Measurements from ENCODE around the gene CTNNA2.

DNA sequence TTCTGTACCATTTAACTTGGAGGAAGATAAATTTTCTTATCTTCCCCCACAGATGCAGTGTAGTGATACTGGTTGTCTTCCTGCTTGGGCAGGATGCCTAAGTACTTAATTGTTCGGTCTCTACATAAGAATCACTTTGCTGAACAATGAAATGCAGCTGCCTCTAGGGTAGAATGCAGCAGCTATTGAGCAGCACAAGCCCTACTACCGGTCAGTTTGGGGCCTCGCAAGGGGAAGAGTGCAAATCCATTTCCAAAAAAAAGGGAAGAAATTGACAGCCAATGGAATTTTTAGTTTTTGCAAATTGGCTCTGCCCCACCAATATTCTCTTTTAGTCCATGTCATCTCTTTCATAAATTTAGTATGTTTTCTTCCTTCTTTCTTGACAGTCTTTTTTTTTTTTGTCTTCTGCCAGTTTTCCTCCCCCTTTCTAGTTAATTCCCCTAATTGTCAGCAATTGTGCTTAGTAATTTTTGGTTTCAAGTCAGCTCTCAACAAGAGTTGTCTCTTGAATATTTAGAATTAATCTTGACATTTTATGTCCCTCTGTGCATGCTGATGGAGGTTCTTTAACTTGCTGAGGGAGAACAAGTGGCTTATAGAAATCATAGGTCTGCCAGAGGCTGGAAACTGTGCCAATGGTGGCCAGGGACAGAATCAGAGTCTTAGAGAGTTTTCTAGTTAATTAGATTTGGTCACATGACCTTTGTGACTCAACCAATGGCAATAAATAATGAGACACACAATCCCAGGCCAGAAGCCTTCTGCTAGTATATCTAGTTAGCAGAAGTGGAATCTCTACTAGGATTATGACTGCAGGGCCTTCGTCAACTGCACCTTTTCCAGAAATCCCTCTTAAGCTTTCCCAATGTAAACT is 270.0 kb downstream of the CTNNA2 start:
- no peak for TF ChIP-seq POLR2A (IDR thresholded peaks at IDR 0.05)
- TF ChIP-seq, protein P1, sequence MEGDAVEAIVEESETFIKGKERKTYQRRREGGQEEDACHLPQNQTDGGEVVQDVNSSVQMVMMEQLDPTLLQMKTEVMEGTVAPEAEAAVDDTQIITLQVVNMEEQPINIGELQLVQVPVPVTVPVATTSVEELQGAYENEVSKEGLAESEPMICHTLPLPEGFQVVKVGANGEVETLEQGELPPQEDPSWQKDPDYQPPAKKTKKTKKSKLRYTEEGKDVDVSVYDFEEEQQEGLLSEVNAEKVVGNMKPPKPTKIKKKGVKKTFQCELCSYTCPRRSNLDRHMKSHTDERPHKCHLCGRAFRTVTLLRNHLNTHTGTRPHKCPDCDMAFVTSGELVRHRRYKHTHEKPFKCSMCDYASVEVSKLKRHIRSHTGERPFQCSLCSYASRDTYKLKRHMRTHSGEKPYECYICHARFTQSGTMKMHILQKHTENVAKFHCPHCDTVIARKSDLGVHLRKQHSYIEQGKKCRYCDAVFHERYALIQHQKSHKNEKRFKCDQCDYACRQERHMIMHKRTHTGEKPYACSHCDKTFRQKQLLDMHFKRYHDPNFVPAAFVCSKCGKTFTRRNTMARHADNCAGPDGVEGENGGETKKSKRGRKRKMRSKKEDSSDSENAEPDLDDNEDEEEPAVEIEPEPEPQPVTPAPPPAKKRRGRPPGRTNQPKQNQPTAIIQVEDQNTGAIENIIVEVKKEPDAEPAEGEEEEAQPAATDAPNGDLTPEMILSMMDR (IDR thresholded peaks at IDR 0.05) = no peak
